ENCODE results near the gene XIRP2. TPM values are rescaled to one million over a fixed set of nuclear protein-coding genes. Genes with fewer than 3 reads are reported as not detected.

XIRP2 gene
- total and polyA plus RNA-seq, 2 of the 4 experiments (the other 2 are of a cell fraction), result 0.05 to 0.18 TPM

- Histone ChIP-seq H2AK9ac (replicated peaks; ENCODE audit: low read depth, low read length, poor library complexity) (no peak overlapping the region), H3K4me3 (ENCODE audit: insufficient read depth, low read depth, low read length) (no peak overlapping the region), H4K5ac (ENCODE audit: low read depth, low read length) (no peak overlapping the region), H3K14ac (replicated peaks; ENCODE audit: low read depth, low read length) (no peak overlapping the region), H3K56ac (ENCODE audit: extremely low read depth, insufficient read depth, low read length) (no peak overlapping the region), H2BK120ac (ENCODE audit: low read depth, low read length) (no peak overlapping the region), H3K9ac (ENCODE audit: low read depth, low read length) (no peak overlapping the region), H3K18ac (ENCODE audit: low read depth, low read length) (no peak overlapping the region), H2AK5ac (ENCODE audit: low read depth, low read length) (no peak overlapping the region), H2BK20ac (ENCODE audit: low read depth, low read length) (no peak overlapping the region), H3K9me1 (ENCODE audit: insufficient read depth, low read length) (no peaks in the 10 kb centered on the region), H4K20me1 (ENCODE audit: insufficient read depth, low read length) (no peaks in the 10 kb centered on the region), H4K8ac (ENCODE audit: low read depth in 2 of 2, low read length in 2 of 2) (no peak overlapping the region), H3K79me1 (ENCODE audit: low read depth in 1 of 2, low read length in 2 of 2) (no peaks in the 10 kb centered on the region), H4K91ac (ENCODE audit: insufficient read depth, low read depth, low read length) (no peak overlapping the region), H2BK15ac (ENCODE audit: low read depth, low read length) (no peak overlapping the region), H2BK5ac (ENCODE audit: low read depth, low read length, poor library complexity, severe bottlenecking) (no peak overlapping the region), H3K27me3 (ENCODE audit: control insufficient read depth, insufficient read depth, low read length) (no peaks in the 10 kb centered on the region), H3K36me3 (ENCODE audit: control insufficient read depth, insufficient read depth, low read length) (no peaks in the 10 kb centered on the region), H2AFZ (replicated peaks; ENCODE audit: low read length, poor library complexity) (no peak overlapping the region), H3K4me1 (ENCODE audit: control insufficient read depth, insufficient read depth, low read length) (no peaks in the 10 kb centered on the region), H3K23ac (ENCODE audit: low read depth, low read length) (no peak overlapping the region), H3K27ac (ENCODE audit: insufficient read depth, low read length) (no peak overlapping the region), H3K9me3 (ENCODE audit: control insufficient read depth, insufficient read depth, low read length) (no peaks in the 10 kb centered on the region), H3K4me2 (ENCODE audit: low read depth, low read length) (no peak overlapping the region), H3K4ac (ENCODE audit: low read depth, low read length) (no peak overlapping the region)
- CTCF ChIA-PET, result no interaction called here
- BruUV-seq (replicated peaks), result no TSS peak
- in situ Hi-C loops (cut with MboI; ENCODE audit: low sequenced_read_pairs) (no loop called here), intact Hi-C loops (cut with micrococcal nuclease) (no loop called here), dilution Hi-C loops (cut with HindIII; ENCODE audit: low sequenced_read_pairs, unreplicated experiment) (no loop called here)
- POLR2A ChIA-PET (ENCODE audit: unreplicated experiment), result no interaction called here
- WGBS, 2 experiments (ENCODE audit: extremely low coverage in 2 of 2, insufficient read length in 1 of 2), result no CpG with 5 or more reads among the region's 6 CpGs
- DNase-seq (no peak), ATAC-seq (ENCODE audit: low read depth) (no peak)
- TF ChIP-seq ELK1 (IDR thresholded peaks at IDR 0.05; ENCODE audit: borderline replicate concordance, low read depth, low read length) (no peak), CEBPB (IDR thresholded peaks at IDR 0.05; ENCODE audit: low read depth, low read length) (no peak)
These were observed 25.7 kb upstream of the XIRP2 start for GRCh38 chr2:166862468-166863132.
